ENCODE measurements around the gene POLR3G. TPM values are rescaled to one million over a fixed set of nuclear protein-coding genes. Genes with fewer than 3 reads are reported as not detected.

The POLR3G gene
- total and polyA plus RNA-seq, 8 donors = 0.53 to 1.3 (median 0.84) TPM

- no peak for FAIRE-seq
- H3K36me3 ChIP-seq = no peaks in the 10 kb centered on the region
- 70 to 77% methylated on average over 2 of the region's 2 CpGs for WGBS, 2 donors
Observed at GRCh38 chr5:90549729-90550275, 75.1 kb downstream of the POLR3G start.

GRCh38 chr5:90550963-90551362, 76.3 kb downstream of the POLR3G start:
- Histone ChIP-seq H3K4me3 (no peak overlapping the region), H3K27me3 (peaks cover 0 to 3% (median 0%) of the 10 kb centered on the region in 4 donors), H3K4me1 (peaks cover 0 to 9% (median 4%) of the 10 kb centered on the region in 3 donors), H3K27ac (no peak overlapping the region), H3K36me3 (no peaks in the 10 kb centered on the region), H3K9me3 (no peaks in the 10 kb centered on the region)
- WGBS, 2 donors = 80 to 84% methylated on average over 3 of the region's 3 CpGs
- DNase-seq (no peak), FAIRE-seq (no peak), ATAC-seq (no peak)
- intact Hi-C loops (cut with DNase I) = no loop called here
- TF ChIP-seq CTCF (IDR thresholded peaks at IDR 0.05) = no peak

More at GRCh38 chr5:90549729-90550275, 75.1 kb downstream of the POLR3G start:
- no peak for TF ChIP-seq CTCF (IDR thresholded peaks at IDR 0.05)
- DNase-seq = no peak
- intact Hi-C loops (cut with DNase I) = no loop called here
- Histone ChIP-seq H3K27ac (no peak overlapping the region), H3K4me1 (peaks cover 0 to 9% (median 4%) of the 10 kb centered on the region in 3 donors), H3K9me3 (no peaks in the 10 kb centered on the region), H3K4me3 (no peak overlapping the region), H3K27me3 (peaks cover 0 to 3% (median 0%) of the 10 kb centered on the region in 4 donors)
- ATAC-seq = no peak

- Histone ChIP-seq H3K4me3 (no peak overlapping the region), H3K27me3 (peaks cover 0 to 3% (median 0%) of the 10 kb centered on the region in 4 donors), H3K36me3 (no peaks in the 10 kb centered on the region), H3K4me1 (peaks cover 0 to 9% (median 4%) of the 10 kb centered on the region in 3 donors), H3K9me3 (no peaks in the 10 kb centered on the region), H3K27ac (no peak overlapping the region)
- intact Hi-C loops (cut with DNase I) = no loop called here
- whole genome bisulfite sequencing, 2 donors = 80% methylated on average over 5 of the region's 5 CpGs
- DNase-seq = no peak
- FAIRE-seq = no peak
- ATAC-seq = no peak
- no peak for TF ChIP-seq CTCF (IDR thresholded peaks at IDR 0.05)
Observed at GRCh38 chr5:90551376-90551775, 76.7 kb downstream of the POLR3G start.

- FAIRE-seq (no peak), ATAC-seq (no peak), DNase-seq (no peak)
- no peak overlapping the region for H3K4me3 ChIP-seq
- no peak overlapping the region for H3K27ac ChIP-seq
- H3K36me3 ChIP-seq = no peaks in the 10 kb centered on the region
- no peaks in the 10 kb centered on the region for H3K9me3 ChIP-seq
- no peaks in the 10 kb centered on the region for H3K27me3 ChIP-seq
- intact Hi-C loops (cut with DNase I) = no loop called here
- H3K4me1 ChIP-seq = peaks cover 0 to 2% (median 0%) of the 10 kb centered on the region in 3 donors
- no peak for TF ChIP-seq CTCF (IDR thresholded peaks at IDR 0.05)
Observed at GRCh38 chr5:90553711-90554110, 79.0 kb downstream of the POLR3G start.

- intact Hi-C loops (cut with DNase I) = no loop called here
- Histone ChIP-seq H3K4me3 (no peak overlapping the region), H3K9me3 (no peaks in the 10 kb centered on the region), H3K27ac (no peak overlapping the region), H3K27me3 (peaks cover 0 to under 1% (median 0%) of the 10 kb centered on the region in 4 donors), H3K4me1 (peaks cover 0 to 5% (median 3%) of the 10 kb centered on the region in 3 donors), H3K36me3 (no peaks in the 10 kb centered on the region)
- WGBS, 2 donors = 79 to 87% methylated on average over 4 of the region's 4 CpGs
- no peak for TF ChIP-seq CTCF (IDR thresholded peaks at IDR 0.05)
- ATAC-seq = no peak
- no peak for DNase-seq
- FAIRE-seq = no peak
Observed at GRCh38 chr5:90554358-90555006, 79.8 kb downstream of the POLR3G start.
